Vagina (tissue), 2 donors: ENCODE measurements around the gene NCR3LG1.

ENCODE experiments used
- POLR2A ChIP-seq, 2 donors: fragments of 450-650 bp; IDR thresholded peaks; one replicate each; pipeline ENCODE4 v1.6.1; 2017; ENCODE audit warnings: antibody characterized with exemption in 2 of 2, mild to moderate bottlenecking in 2 of 2, moderate library complexity in 2 of 2
- POLR2AphosphoS5 ChIP-seq, 2 donors: sonication (generic); formaldehyde crosslinking; IDR thresholded peaks; one replicate each; pipeline ENCODE4 v1.9.0; 2017; ENCODE audit warnings: antibody characterized with exemption in 2 of 2, mild to moderate bottlenecking in 2 of 2, low read depth in 1 of 2; ENCODE audit not compliant: insufficient read depth in 1 of 2
- TF ChIP-seq, protein P1 (sequence below), 3 experiments: fragments of 450-650 bp in 2 of 3; fragments of 200-600 bp in 1 of 3; sonication (generic) in 1 of 3; IDR thresholded peaks; one replicate each; pipeline ENCODE4 v1.5.1; 2017 to 2019; ENCODE audit warnings: antibody characterized with exemption in 3 of 3, mild to moderate bottlenecking in 2 of 3, moderate library complexity in 2 of 3

DNA sequence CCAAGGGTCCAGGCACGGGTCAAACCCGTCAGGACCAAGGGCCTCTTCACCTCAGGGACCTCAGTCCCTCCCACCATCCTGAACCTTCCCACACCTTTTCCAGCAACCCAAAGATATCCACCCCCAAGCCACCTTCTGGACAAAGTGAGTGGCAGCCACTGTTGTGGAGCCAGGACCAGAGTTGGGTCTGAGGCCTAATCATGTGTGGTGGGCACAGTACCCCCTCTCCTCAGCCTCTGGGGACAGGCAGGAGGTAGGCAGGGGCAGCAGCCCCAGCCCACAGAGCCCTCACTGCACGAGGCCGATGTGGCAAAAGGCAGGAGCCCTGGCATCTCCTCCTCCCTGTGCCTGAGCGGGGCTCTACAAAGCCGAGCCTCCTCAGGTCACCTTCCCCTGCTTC, 34.3 kb downstream of the NCR3LG1 start:
- TF ChIP-seq, protein P1, sequence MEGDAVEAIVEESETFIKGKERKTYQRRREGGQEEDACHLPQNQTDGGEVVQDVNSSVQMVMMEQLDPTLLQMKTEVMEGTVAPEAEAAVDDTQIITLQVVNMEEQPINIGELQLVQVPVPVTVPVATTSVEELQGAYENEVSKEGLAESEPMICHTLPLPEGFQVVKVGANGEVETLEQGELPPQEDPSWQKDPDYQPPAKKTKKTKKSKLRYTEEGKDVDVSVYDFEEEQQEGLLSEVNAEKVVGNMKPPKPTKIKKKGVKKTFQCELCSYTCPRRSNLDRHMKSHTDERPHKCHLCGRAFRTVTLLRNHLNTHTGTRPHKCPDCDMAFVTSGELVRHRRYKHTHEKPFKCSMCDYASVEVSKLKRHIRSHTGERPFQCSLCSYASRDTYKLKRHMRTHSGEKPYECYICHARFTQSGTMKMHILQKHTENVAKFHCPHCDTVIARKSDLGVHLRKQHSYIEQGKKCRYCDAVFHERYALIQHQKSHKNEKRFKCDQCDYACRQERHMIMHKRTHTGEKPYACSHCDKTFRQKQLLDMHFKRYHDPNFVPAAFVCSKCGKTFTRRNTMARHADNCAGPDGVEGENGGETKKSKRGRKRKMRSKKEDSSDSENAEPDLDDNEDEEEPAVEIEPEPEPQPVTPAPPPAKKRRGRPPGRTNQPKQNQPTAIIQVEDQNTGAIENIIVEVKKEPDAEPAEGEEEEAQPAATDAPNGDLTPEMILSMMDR (IDR thresholded peaks at IDR 0.05) = no peak
- TF ChIP-seq POLR2AphosphoS5 (IDR thresholded peaks at IDR 0.05; ENCODE audit: insufficient read depth in 1 of 2, low read depth in 1 of 2) = no peak
- TF ChIP-seq POLR2A (IDR thresholded peaks at IDR 0.05) = no peak
